ENCODE data around the gene MESP1. TPM values are rescaled to one million over a fixed set of nuclear protein-coding genes. Genes with fewer than 3 reads are reported as not detected.

Gene MESP1
- total RNA-seq, 6 experiments from 2014 or later, result 0.86 to 3.0 (median 2.1) TPM

DNA sequence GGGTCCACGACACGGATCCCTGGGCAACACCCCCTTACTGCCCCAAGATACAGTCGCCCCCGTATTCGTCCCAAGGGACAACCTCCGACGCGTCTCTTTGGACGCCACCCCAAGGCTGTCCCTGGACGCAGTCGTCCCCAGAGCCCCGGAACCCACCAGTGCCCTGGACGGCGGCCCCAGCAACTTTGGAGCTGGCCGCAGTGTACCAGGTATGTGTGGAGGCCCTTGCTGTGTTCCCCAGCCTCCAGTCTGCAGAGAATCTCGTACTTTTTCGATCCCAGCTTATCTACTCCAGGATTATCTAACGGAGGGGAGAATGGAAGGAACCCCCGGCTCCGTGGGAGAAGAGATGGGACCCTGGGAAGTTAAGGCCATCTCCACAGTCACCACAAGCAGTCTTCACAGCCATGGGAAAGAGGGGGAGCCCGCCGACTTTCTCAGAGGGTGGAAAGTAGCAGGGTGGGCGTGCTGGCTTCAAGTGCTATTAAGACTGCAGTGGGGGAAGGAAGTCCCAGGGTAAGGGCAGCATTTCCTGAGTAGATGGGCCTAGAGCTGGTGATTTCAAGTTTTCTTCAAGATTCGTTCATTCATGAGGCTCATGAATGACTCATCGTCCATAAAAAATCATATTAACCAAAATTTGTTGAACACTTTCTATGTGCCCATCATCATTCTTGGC lies 26.2 kb upstream of the MESP1 start:
- DNase-seq (no peak), ATAC-seq (no peak)
- H3K27ac ChIP-seq, result no peak overlapping the region
- H3K36me3 ChIP-seq, result no peaks in the 10 kb centered on the region
- peaks cover 0 to 24% (median 4%) of the 10 kb centered on the region in 4 donors for H3K4me1 ChIP-seq
- 79% methylated on average over 8 of the region's 25 CpGs for WGBS (ENCODE audit: insufficient coverage, low coverage, low lambda C conversion rate, missing lambda C conversion rate)
- TF ChIP-seq POLR2A (IDR thresholded peaks at IDR 0.05), result no peak
- TF ChIP-seq, protein P1, sequence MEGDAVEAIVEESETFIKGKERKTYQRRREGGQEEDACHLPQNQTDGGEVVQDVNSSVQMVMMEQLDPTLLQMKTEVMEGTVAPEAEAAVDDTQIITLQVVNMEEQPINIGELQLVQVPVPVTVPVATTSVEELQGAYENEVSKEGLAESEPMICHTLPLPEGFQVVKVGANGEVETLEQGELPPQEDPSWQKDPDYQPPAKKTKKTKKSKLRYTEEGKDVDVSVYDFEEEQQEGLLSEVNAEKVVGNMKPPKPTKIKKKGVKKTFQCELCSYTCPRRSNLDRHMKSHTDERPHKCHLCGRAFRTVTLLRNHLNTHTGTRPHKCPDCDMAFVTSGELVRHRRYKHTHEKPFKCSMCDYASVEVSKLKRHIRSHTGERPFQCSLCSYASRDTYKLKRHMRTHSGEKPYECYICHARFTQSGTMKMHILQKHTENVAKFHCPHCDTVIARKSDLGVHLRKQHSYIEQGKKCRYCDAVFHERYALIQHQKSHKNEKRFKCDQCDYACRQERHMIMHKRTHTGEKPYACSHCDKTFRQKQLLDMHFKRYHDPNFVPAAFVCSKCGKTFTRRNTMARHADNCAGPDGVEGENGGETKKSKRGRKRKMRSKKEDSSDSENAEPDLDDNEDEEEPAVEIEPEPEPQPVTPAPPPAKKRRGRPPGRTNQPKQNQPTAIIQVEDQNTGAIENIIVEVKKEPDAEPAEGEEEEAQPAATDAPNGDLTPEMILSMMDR (IDR thresholded peaks at IDR 0.05), result no peak
- intact Hi-C loops (cut with DNase I), result no loop called here
- no peaks in the 10 kb centered on the region for H3K27me3 ChIP-seq
- no peaks in the 10 kb centered on the region for H3K9me3 ChIP-seq
- H3K4me3 ChIP-seq, result peak overlapping the region in 2 of 3 donors; percentile 32 to 41

DNA sequence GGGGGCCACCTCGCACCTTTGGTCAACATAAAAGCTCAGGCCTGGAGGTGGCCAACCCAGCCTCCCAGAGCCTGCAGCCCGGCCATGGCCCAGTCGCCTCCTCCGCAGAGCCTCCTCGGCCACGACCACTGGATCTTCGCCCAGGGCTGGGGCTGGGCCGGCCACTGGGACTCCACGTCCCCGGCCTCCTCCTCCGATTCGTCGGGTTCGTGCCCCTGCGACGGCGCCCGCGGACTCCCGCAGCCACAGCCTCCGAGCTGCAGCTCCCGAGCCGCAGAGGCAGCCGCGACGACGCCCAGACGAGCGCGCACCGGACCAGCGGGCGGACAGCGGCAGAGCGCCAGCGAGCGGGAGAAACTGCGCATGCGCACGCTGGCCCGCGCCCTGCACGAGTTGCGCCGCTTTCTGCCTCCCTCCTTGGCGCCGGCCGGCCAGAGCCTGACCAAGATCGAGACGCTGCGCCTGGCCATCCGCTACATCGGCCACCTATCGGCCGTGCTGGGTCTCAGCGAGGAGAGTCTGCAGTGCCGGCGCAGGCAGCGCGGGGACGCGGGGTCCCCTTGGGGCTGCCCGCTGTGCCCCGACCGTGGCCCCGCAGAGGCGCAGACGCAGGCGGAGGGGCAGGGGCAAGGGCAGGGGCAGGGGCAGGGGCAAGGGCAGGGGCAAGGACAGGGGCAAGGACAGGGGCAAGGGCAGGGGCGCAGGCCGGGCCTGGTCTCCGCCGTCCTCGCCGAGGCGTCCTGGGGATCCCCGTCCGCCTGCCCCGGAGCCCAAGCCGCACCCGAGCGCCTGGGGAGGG lies 25.4 kb upstream of the MESP1 start, which contains the start of gene MESP2:
Gene MESP2 (plus strand): TSS at position 59 of the 799 bp plus-strand sequence. CDS start 26 bp downstream, at position 85.
- Histone ChIP-seq H3K27ac (peak within 1 kb of the TSS in 2 of 3 donors; percentile 5 to 21), H3K9me3 (no peaks in the 10 kb centered on the region), H3K36me3 (no peaks in the 10 kb centered on the region), H3K4me3 (peak within 1 kb of the TSS; percentile 32 to 44 (median 41)), H3K4me1 (peaks cover 0 to 17% (median 3%) of the 10 kb centered on the region in 4 donors), H3K27me3 (no peaks in the 10 kb centered on the region)
- peak; percentile 89 to 94 (median 89) for ATAC-seq
- no CpG with 5 or more reads among the region's 82 CpGs for WGBS (ENCODE audit: insufficient coverage, low coverage, low lambda C conversion rate, missing lambda C conversion rate)
- TF ChIP-seq POLR2A (IDR thresholded peaks at IDR 0.05), result no peak
- TF ChIP-seq, protein P1 (IDR thresholded peaks at IDR 0.05), result peak; percentile 21 to 39 (median 29)
- intact Hi-C loops (cut with DNase I), result no loop called here
- DNase-seq, result peak; percentile 86 to 89 (median 88)

DNA sequence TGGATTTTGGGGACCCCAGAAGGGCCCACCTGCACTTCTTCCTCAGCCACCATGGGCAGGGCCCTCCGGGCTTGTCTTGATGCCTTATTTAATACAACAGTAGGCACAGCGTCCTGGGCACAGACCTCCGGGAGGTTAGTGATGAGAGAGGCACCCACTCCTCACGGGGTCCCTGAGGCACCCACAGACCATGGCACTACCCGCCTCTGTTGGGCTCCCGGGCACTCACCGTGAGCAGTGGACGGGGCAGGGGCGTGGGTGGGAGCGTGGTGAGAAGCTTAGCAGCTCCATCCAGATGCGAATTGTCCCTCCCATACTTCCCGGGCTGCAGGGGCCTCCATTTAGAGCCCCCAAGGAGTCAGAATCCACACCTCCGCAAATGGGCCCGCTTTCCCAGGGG lies 24.8 kb upstream of the MESP1 start:
- H3K9me3 ChIP-seq, result no peaks in the 10 kb centered on the region
- H3K36me3 ChIP-seq, result no peaks in the 10 kb centered on the region
- no peak for TF ChIP-seq POLR2A (IDR thresholded peaks at IDR 0.05)
- TF ChIP-seq, protein P1 (IDR thresholded peaks at IDR 0.05), result no peak
- H3K4me1 ChIP-seq, result peaks cover 0 to 16% (median 3%) of the 10 kb centered on the region in 4 donors
- intact Hi-C loops (cut with DNase I), result no loop called here
- no peak for DNase-seq
- peak overlapping the region; percentile 32 to 44 (median 41) for H3K4me3 ChIP-seq
- H3K27ac ChIP-seq, result no peak overlapping the region
- no peaks in the 10 kb centered on the region for H3K27me3 ChIP-seq
- WGBS (ENCODE audit: insufficient coverage, low coverage, low lambda C conversion rate, missing lambda C conversion rate), result 90% methylated on average over 2 of the region's 14 CpGs
- ATAC-seq, result peak in 1 of 4 donors; percentile 2

DNA sequence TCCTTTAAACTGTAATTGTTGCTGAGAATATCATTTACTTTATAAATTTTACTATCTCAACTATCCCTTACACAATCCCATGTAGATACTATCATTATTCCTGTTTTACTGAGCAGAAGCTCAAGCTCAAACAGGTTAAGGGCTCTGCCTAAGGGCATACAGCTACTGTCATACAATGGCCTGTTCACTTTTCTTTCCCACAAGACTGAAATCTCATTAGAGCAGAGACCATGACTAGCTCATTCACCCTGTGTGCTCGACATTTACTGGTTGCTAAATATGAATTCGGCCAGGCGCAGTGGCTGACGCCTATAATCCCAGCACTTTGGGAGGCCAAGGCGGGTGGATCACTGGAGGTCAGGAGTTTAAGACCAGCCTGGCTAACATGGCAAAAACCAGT lies 23.4 kb upstream of the MESP1 start:
- 100% methylated on average over 5 of the region's 5 CpGs for WGBS (ENCODE audit: insufficient coverage, low coverage, low lambda C conversion rate, missing lambda C conversion rate)

More for the DNA sequence above, 23.4 kb upstream of the MESP1 start:
- Histone ChIP-seq H3K4me1 (peaks cover 0 to 16% (median 3%) of the 10 kb centered on the region in 4 donors), H3K27ac (no peak overlapping the region), H3K27me3 (no peaks in the 10 kb centered on the region), H3K9me3 (no peaks in the 10 kb centered on the region), H3K36me3 (no peaks in the 10 kb centered on the region), H3K4me3 (no peak overlapping the region)
- intact Hi-C loops (cut with DNase I), result no loop called here
- DNase-seq (no peak), ATAC-seq (no peak)
- TF ChIP-seq, protein P1 (IDR thresholded peaks at IDR 0.05), result no peak
- no peak for TF ChIP-seq POLR2A (IDR thresholded peaks at IDR 0.05)

Measured in right lobe of liver (tissue), 6 donors.